ENCODE measurements around the gene NAA40.

GRCh38 chr11:63893355-63893754, 45.4 kb upstream of the NAA40 start:
- TF ChIP-seq CTCF (conservative IDR thresholded peaks at IDR 0.05 in 1 of 2, IDR thresholded peaks at IDR 0.05 in 1 of 2; ENCODE audit: low read depth in 1 of 2, low read length in 2 of 2) (no peak), EZH2 (IDR thresholded peaks at IDR 0.05; ENCODE audit: low read length, missing control alignments) (no peak)
